Neuronal stem cell (in vitro differentiated cells): Measurements from ENCODE around the gene STARD7.

Experiments
- DNase-seq: peaks from one replicate; pipeline ENCODE4 v3.0.0-alpha.2; 2013; ENCODE audit warnings: low spot score
- H2AFZ ChIP-seq: one replicate; pipeline ENCODE4 v1.6.1; 2013; ENCODE audit warnings: mild to moderate bottlenecking, low read length, inconsistent platforms
- H2AK5ac ChIP-seq: 2 replicates; pipeline ENCODE4 v1.6.1; 2013; ENCODE audit warnings: low read depth, mild to moderate bottlenecking, inconsistent platforms, low read length, moderate library complexity, mixed read lengths
- H2BK120ac ChIP-seq: 2 replicates; pipeline ENCODE4 v1.6.1; 2013; ENCODE audit warnings: low read depth, mild to moderate bottlenecking, inconsistent platforms, low read length, moderate library complexity, mixed read lengths
- H2BK12ac ChIP-seq: one replicate; pipeline ENCODE4 v1.6.1; 2013; ENCODE audit warnings: low read length, inconsistent platforms
- H2BK15ac ChIP-seq: 2 replicates; pipeline ENCODE4 v1.6.1; 2013; ENCODE audit warnings: mild to moderate bottlenecking, low read length, inconsistent platforms, mixed read lengths
- H2BK5ac ChIP-seq: one replicate; pipeline ENCODE4 v1.6.1; 2013; ENCODE audit warnings: inconsistent platforms, mild to moderate bottlenecking, low read length, moderate library complexity
- H3K14ac ChIP-seq: one replicate; pipeline ENCODE4 v1.6.1; 2013; ENCODE audit warnings: low read length, inconsistent platforms
- H3K18ac ChIP-seq: 2 replicates; pipeline ENCODE4 v1.6.1; 2013; ENCODE audit warnings: low read length, inconsistent platforms
- H3K23ac ChIP-seq: 2 replicates; pipeline ENCODE4 v1.6.1; 2013; ENCODE audit warnings: low read depth, mild to moderate bottlenecking, mixed read lengths, low read length, inconsistent platforms; ENCODE audit not compliant: poor library complexity
- H3K27ac ChIP-seq: replicated peaks from 3 replicates; pipeline ENCODE4 v1.5.1; 2013; ENCODE audit warnings: low read length, inconsistent platforms
- H3K27me3 ChIP-seq, 3 experiments: 2 replicates each; pipeline ENCODE4 v1.6.1; 2013; ENCODE audit warnings: low read length in 3 of 3, mild to moderate bottlenecking in 2 of 3, inconsistent platforms in 1 of 3, low read depth in 1 of 3, mixed read lengths in 1 of 3, moderate library complexity in 1 of 3; ENCODE audit not compliant: control insufficient read depth in 3 of 3, insufficient read depth in 3 of 3
- H3K36me3 ChIP-seq, 2 donors: replicated peaks in 1 of 2; 2 replicates each; pipeline ENCODE4 v1.6.1; 2013; ENCODE audit warnings: low read length in 2 of 2; ENCODE audit not compliant: control insufficient read depth in 2 of 2, insufficient read depth in 2 of 2
- H3K4ac ChIP-seq: 2 replicates; pipeline ENCODE4 v1.6.1; 2013; ENCODE audit warnings: inconsistent platforms, mild to moderate bottlenecking, low read length, moderate library complexity
- H3K4me1 ChIP-seq, 2 donors: 1 replicate in 1 of 2; 2 replicates in 1 of 2; pipeline ENCODE4 v1.6.1; 2013; ENCODE audit warnings: low read length in 2 of 2, low read depth in 1 of 2; ENCODE audit not compliant: control insufficient read depth in 2 of 2, insufficient read depth in 1 of 2
- H3K4me2 ChIP-seq: one replicate; pipeline ENCODE4 v1.6.1; 2013; ENCODE audit warnings: mild to moderate bottlenecking, low read length, inconsistent platforms; ENCODE audit not compliant: insufficient read depth, poor library complexity, severe bottlenecking
- H3K4me3 ChIP-seq, 2 donors: 2 replicates each; pipeline ENCODE4 v1.5.1; 2013; ENCODE audit warnings: low read length in 2 of 2, mild to moderate bottlenecking in 2 of 2, inconsistent platforms in 1 of 2, moderate library complexity in 1 of 2
- H3K79me1 ChIP-seq: one replicate; pipeline ENCODE4 v1.6.1; 2013; ENCODE audit warnings: low read depth, mild to moderate bottlenecking, inconsistent platforms, low read length, moderate library complexity
- H3K9ac ChIP-seq: one replicate; pipeline ENCODE4 v1.6.1; 2013; ENCODE audit warnings: mild to moderate bottlenecking, low read depth, low read length, inconsistent platforms; ENCODE audit not compliant: poor library complexity
- H3K9me3 ChIP-seq, 2 donors: replicated peaks in 1 of 2; 2 replicates each; pipeline versions ENCODE3 to v1.6.1; 2013; ENCODE audit warnings: low read length in 2 of 2, mild to moderate bottlenecking in 2 of 2, inconsistent platforms in 1 of 2, low read depth in 1 of 2, mixed read lengths in 1 of 2, moderate library complexity in 1 of 2; ENCODE audit not compliant: control insufficient read depth in 2 of 2, insufficient read depth in 1 of 2
- H4K8ac ChIP-seq: one replicate; pipeline ENCODE4 v1.6.1; 2013; ENCODE audit warnings: low read depth, mild to moderate bottlenecking, inconsistent platforms, low read length, moderate library complexity
- H4K91ac ChIP-seq: one replicate; pipeline ENCODE4 v1.6.1; 2013; ENCODE audit warnings: low read length, low read depth, mild to moderate bottlenecking, inconsistent platforms; ENCODE audit not compliant: poor library complexity
- WGBS, 2 donors: extraction: QIAGEN DNeasy Blood & Tissue Kit; methylation state at CpG; one replicate each; pipeline ENCODE4 v1.1.7; 2013; ENCODE audit warnings: missing lambda C conversion rate in 2 of 2, mixed read lengths in 1 of 2; ENCODE audit not compliant: insufficient read length in 2 of 2, insufficient replicate concordance in 1 of 2; ENCODE audit errors: extremely low coverage in 2 of 2; 5-methylcytosine and 5-hydroxymethylcytosine counted together

STARD7 gene

DNA sequence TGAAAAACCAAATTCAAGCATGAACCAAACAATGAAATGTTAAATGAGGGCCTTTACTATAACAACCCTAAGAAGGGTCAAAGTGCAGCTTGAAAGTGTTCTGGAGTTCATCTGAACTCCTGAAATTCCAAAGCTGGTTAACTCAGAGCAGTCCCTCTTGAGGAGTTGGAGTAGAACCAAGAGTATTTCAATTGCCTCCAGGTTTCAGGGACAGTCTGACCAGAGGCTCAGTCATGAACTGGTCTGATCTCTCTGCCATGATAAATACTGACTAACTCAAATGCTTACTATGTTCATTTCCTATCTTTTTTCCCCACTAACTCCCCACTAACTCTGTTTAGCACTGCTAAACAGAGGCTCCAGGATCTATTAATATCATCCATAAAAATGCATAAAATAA is 2.7 kb downstream of the STARD7 start:
- H3K4me3 ChIP-seq = no peak overlapping the region
- no peak overlapping the region for H3K27ac ChIP-seq
- H3K4me1 ChIP-seq = peaks cover 9 to 18% of the 10 kb centered on the region in 2 donors

GRCh38 chr2:96204836-96205624 is 3.6 kb downstream of the STARD7 start:
- no peak overlapping the region for H2BK120ac ChIP-seq
- no peak overlapping the region for H3K27ac ChIP-seq
- no CpG with 5 or more reads among the region's 6 CpGs for WGBS, 2 donors

More for the DNA sequence above, 2.7 kb downstream of the STARD7 start:
- Histone ChIP-seq H2BK15ac (no peak overlapping the region), H2BK12ac (no peak overlapping the region), H2BK5ac (no peak overlapping the region), H3K4me2 (no peak overlapping the region), H2AK5ac (no peak overlapping the region), H3K9me3 (no peaks in the 10 kb centered on the region), H4K91ac (no peak overlapping the region), H3K36me3 (peaks cover 0 to 41% of the 10 kb centered on the region in 2 donors), H3K9ac (no peak overlapping the region), H3K79me1 (peaks cover 4% of the 10 kb centered on the region), H2BK120ac (no peak overlapping the region), H4K8ac (no peak overlapping the region), H3K23ac (no peak overlapping the region), H3K18ac (no peak overlapping the region), H2AFZ (no peak overlapping the region), H3K14ac (no peak overlapping the region), H3K4ac (no peak overlapping the region), H3K27me3 (no peaks in the 10 kb centered on the region)
- no peak for DNase-seq

DNA sequence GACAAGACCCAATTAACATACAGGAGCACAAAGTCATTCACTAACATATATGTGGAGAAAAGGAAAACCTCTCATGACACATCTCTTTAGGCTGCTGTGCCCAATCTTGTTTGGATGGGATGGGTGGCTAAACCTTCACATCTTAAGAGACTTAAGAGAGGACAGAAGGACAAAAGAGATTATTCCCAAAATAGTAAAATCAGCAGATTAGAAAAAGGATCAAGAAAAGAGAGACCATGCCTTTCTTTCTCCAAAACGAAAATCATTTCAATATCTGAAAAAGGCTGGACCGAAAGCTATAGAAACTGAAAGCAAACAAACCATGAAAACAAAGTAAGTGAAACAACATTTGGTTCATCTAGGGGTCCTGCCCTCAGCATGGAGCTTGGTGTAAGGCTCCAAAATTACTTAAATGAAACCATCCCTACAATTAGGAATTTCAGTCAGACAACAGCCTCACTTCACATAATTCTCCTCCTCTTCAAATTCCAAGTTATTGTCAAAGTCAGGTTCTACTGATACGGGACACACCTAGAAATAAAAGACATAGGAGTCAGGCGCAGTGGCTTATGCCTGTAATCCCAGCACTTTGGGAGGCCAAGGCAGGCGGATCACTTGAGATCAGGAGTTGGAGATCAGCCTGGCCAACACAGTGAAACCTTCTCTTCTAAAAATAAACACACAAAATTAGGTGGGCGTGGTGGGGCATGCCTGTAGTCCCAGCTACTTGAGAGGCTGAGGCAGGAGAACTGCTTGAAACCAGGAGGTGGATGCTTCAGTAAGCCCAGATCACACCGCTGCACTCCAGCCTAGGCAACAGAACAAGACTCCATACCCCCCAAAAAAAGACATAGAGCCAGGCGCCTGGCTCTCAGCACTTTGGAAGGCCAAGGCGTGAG is 5.2 kb downstream of the STARD7 start:
- H4K91ac ChIP-seq = no peak overlapping the region
- no peak overlapping the region for H2BK12ac ChIP-seq
- H3K27ac ChIP-seq = no peak overlapping the region
- H3K4me1 ChIP-seq = peaks cover 5 to 12% of the 10 kb centered on the region in 2 donors
- no peak overlapping the region for H2BK5ac ChIP-seq
- H3K27me3 ChIP-seq = no peaks in the 10 kb centered on the region
- H4K8ac ChIP-seq = no peak overlapping the region
- no peak overlapping the region for H2BK120ac ChIP-seq
- no peak overlapping the region for H3K9ac ChIP-seq
- no peak overlapping the region for H2AK5ac ChIP-seq
- no peak for DNase-seq
- H3K4me2 ChIP-seq = no peak overlapping the region
- peaks cover 2% of the 10 kb centered on the region for H3K79me1 ChIP-seq
- H2BK15ac ChIP-seq = no peak overlapping the region
- peaks cover 0 to 53% of the 10 kb centered on the region in 2 donors for H3K36me3 ChIP-seq
- no peak overlapping the region for H3K18ac ChIP-seq
- H3K4ac ChIP-seq = no peak overlapping the region
- H3K23ac ChIP-seq = no peak overlapping the region
- no CpG with 5 or more reads among the region's 9 CpGs for WGBS, 2 donors
- H3K14ac ChIP-seq = no peak overlapping the region
- H3K4me3 ChIP-seq = no peak overlapping the region
- no peak overlapping the region for H2AFZ ChIP-seq
- H3K9me3 ChIP-seq = no peaks in the 10 kb centered on the region

More at GRCh38 chr2:96204836-96205624, 3.6 kb downstream of the STARD7 start:
- peaks cover 2% of the 10 kb centered on the region for H3K79me1 ChIP-seq
- no peak overlapping the region for H2BK5ac ChIP-seq
- H2BK15ac ChIP-seq = no peak overlapping the region
- H3K9ac ChIP-seq = no peak overlapping the region
- no peaks in the 10 kb centered on the region for H3K27me3 ChIP-seq
- H4K91ac ChIP-seq = no peak overlapping the region
- no peak overlapping the region for H4K8ac ChIP-seq
- no peak overlapping the region for H2BK12ac ChIP-seq
- no peak overlapping the region for H2AK5ac ChIP-seq
- no peak overlapping the region for H3K18ac ChIP-seq
- no peak overlapping the region for H2AFZ ChIP-seq
- H3K23ac ChIP-seq = no peak overlapping the region
- H3K4me1 ChIP-seq = peaks cover 9 to 17% of the 10 kb centered on the region in 2 donors
- no peak overlapping the region for H3K4me3 ChIP-seq
- H3K4ac ChIP-seq = no peak overlapping the region
- no peak overlapping the region for H3K4me2 ChIP-seq
- H3K36me3 ChIP-seq = peaks cover 0 to 39% of the 10 kb centered on the region in 2 donors
- H3K14ac ChIP-seq = no peak overlapping the region
- no peaks in the 10 kb centered on the region for H3K9me3 ChIP-seq
- DNase-seq = no peak
